ENCODE measurements around the gene MOV10L1. TPM values are rescaled to one million over a fixed set of nuclear protein-coding genes. Genes with fewer than 3 reads are reported as not detected.
A peak's percentile ranks its signal among the peaks of the same experiment; 100 is the strongest.
"Not testable (repeated sequence)": the region's sequence is repeated elsewhere in the genome, so short reads cannot be mapped to it uniquely, and the experiment has no call there.

Gene MOV10L1
- total RNA-seq, 4 donors from 2014 or later: 0.33 to 1.5 (median 1.0) TPM

DNA sequence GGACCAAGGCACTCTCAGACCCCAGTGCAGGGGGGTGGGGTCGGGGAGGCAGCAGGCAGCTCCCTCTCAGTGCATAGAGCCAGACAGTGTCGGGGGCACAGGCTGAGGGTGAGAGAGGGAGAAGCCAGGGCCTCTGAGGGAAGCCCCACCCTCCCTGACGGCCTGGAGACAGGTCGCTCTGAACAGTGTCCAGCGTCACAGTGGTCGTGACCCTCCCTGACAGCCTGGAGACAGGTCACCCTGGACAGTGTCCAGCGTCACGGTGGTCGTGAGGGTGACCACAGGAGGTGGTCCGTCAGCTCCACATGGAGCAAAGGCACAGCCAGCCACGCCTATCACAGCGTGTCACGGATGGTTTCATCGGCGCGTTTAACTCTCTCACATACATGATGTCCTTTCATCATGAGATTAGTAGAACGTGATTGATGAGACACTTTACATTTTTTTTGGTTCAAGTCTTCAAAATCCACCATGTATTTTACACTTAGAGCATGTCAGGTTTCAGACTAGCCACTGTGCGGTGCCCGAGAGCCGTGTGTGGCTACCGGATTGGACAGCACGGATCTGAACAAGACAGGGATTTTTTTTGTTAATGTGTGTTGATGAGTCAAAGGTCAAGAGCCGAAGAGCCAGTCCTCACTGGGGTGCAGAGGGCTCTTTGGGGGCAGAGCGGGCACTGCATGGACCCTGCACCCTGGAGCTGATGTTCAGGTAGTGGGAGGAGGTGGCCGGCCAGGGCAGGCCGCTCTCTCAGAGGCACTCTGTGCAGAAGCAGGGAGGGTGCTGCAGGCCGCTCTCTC is 56.8 kb downstream of the MOV10L1 start:
- 39 to 42% methylated on average over 25 of the region's 27 CpGs for WGBS, 2 donors
- Histone ChIP-seq H3K27me3 (no peaks in the 10 kb centered on the region), H3K36me3 (no peaks in the 10 kb centered on the region), H3K9me3 (no peaks in the 10 kb centered on the region), H3K27ac (no peak overlapping the region), H3K4me1 (peaks cover 4 to 7% of the 10 kb centered on the region in 2 donors), H3K4me3 (replicated peaks in 1 of 3) (no peak overlapping the region)
- TF ChIP-seq POLR2A (IDR thresholded peaks at IDR 0.05): no peak
- TF ChIP-seq, protein P1, sequence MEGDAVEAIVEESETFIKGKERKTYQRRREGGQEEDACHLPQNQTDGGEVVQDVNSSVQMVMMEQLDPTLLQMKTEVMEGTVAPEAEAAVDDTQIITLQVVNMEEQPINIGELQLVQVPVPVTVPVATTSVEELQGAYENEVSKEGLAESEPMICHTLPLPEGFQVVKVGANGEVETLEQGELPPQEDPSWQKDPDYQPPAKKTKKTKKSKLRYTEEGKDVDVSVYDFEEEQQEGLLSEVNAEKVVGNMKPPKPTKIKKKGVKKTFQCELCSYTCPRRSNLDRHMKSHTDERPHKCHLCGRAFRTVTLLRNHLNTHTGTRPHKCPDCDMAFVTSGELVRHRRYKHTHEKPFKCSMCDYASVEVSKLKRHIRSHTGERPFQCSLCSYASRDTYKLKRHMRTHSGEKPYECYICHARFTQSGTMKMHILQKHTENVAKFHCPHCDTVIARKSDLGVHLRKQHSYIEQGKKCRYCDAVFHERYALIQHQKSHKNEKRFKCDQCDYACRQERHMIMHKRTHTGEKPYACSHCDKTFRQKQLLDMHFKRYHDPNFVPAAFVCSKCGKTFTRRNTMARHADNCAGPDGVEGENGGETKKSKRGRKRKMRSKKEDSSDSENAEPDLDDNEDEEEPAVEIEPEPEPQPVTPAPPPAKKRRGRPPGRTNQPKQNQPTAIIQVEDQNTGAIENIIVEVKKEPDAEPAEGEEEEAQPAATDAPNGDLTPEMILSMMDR (IDR thresholded peaks at IDR 0.05): peak in 5 of 6 experiments; percentile 52 to 86 (median 70)
- intact Hi-C loops (cut with DNase I): no loop called here
- DNase-seq: peak; percentile 59 to 69

DNA sequence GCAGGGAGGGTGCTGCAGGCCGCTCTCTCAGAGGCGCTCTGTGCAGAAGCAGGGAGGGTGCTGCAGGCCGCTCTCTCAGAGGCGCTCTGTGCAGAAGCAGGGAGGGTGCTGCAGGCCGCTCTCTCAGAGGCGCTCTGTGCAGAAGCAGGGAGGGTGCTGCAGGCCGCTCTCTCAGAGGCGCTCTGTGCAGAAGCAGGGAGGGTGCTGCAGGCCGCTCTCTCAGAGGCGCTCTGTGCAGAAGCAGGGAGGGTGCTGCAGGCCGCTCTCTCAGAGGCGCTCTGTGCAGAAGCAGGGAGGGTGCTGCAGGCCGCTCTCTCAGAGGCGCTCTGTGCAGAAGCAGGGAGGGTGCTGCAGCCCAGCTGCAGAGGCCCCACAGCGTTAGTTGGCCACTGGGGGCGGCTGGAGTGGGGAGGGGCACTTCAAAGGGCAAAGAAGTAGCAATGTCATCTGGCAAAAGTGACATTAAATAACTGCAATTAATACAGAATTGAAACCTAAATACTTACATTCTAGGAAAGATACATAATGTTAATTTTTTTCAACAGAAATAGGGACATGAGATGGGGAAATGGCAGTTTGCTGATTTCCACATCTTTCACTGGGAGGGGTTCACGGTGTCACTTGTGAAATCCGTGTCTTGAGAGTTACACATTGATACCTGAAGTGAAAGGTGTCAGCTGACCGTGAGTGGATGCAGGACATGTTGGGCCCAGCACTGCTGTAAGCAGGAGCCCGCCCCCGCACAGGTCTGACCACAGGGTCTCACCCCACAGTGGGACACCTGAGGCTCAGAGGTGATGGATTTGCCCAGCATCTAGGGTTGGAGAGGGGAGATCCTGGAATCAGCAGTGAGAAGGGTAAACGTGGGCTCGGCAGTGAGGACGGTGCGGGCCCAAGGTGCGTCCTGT is 57.7 kb downstream of the MOV10L1 start:
- 82 to 90% methylated on average over 12 to 14 of the region's 26 CpGs for WGBS, 2 donors
- DNase-seq, H3K9me3 ChIP-seq: not testable (repeated sequence)

DNA sequence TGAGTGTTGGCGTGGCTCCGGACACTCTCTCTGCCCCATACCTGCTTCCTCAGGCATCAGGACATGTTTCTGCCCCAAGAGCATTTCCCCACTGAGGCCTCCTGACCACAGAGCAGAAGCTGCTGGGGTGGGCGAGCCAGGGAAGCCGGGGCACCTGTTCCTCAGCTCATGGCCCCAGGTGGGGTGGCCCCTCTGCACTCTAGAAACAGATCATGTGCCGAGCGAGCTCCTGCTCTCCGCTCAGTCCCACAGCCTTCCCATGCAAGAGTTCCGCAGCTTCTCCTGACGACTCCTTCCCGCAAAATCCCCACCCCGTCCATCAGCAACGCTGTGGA is 58.3 kb downstream of the MOV10L1 start:
- 91 to 93% methylated on average over 11 to 12 of the region's 12 CpGs for WGBS, 2 donors
- Histone ChIP-seq H3K9me3 (no peaks in the 10 kb centered on the region), H3K4me1 (no peaks in the 10 kb centered on the region), H3K36me3 (no peaks in the 10 kb centered on the region), H3K27ac (no peak overlapping the region), H3K4me3 (replicated peaks in 1 of 3) (no peak overlapping the region), H3K27me3 (no peaks in the 10 kb centered on the region)
- TF ChIP-seq POLR2A (IDR thresholded peaks at IDR 0.05): no peak
- TF ChIP-seq, protein P1 (IDR thresholded peaks at IDR 0.05): no peak
- DNase-seq: no peak
- intact Hi-C loops (cut with DNase I): loop anchor here (2.0 kb wide), 1 partner anchor 63 kb away; no protein-coding TSS in a partner anchor

More for the DNA sequence above, 57.7 kb downstream of the MOV10L1 start:
- H3K36me3 ChIP-seq; H3K4me3 ChIP-seq (replicated peaks in 1 of 3); H3K27me3 ChIP-seq; H3K4me1 ChIP-seq; H3K27ac ChIP-seq: not testable (repeated sequence)
- intact Hi-C loops (cut with DNase I): loop anchor here (2.0 kb wide), 1 partner anchor 63 kb away; no protein-coding TSS in a partner anchor

DNA sequence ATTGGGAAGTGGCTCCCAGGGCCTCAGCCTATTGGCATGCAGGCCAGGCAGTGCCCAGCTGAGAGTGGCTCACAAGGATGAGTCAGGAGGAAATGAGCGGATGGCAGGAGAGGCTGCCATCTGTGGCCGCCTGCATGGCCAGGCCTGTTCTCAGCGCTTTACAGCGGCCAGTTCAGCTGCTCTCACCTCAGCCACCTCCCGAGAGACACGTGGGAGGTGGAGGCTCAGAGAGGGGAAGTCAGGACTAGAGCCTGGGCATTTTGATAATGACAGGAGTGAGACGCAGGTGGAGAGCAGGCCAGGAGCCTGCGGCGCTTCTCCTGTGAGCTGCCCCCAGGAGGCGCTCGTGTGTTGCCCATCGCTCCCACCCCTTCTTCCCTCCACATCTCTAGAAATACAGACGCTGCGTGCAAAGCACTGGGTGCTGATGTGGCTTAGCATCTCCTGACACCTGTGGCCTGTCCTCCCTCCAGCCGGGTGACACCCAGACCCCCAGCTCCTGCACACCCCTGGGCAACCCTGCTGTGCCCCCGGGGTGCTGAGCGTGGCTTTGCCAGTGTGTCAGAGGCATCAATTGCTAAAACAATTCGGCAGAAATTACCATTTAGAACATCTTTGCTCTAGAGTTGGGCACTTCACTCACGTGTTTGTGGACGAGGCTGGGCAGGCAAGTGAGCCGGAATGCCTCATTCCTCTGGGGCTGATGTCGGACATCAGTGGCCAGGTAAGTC is 59.4 kb downstream of the MOV10L1 start:
- intact Hi-C loops (cut with DNase I): loop anchor here (2.0 kb wide), 1 partner anchor 62 kb away; no protein-coding TSS in a partner anchor
- Histone ChIP-seq H3K27me3 (no peaks in the 10 kb centered on the region), H3K36me3 (no peaks in the 10 kb centered on the region), H3K4me3 (replicated peaks in 1 of 3) (no peak overlapping the region), H3K4me1 (no peaks in the 10 kb centered on the region), H3K9me3 (no peaks in the 10 kb centered on the region), H3K27ac (no peak overlapping the region)
- 37 to 45% methylated on average over 19 to 22 of the region's 22 CpGs for WGBS, 2 donors
- peak; percentile 52 to 57 for DNase-seq
- TF ChIP-seq POLR2A (IDR thresholded peaks at IDR 0.05): no peak
- TF ChIP-seq, protein P1 (IDR thresholded peaks at IDR 0.05): peak; percentile 31 to 72 (median 62)

All from thyroid gland (tissue), 4 donors.